Gastrocnemius medialis (tissue), 4 donors: Measurements from ENCODE around the gene MBD5. TPM values are rescaled to one million over a fixed set of nuclear protein-coding genes. Genes with fewer than 3 reads are reported as not detected.

Source experiments
- ATAC-seq, 2 donors: fragments of 150-250 bp; one replicate each; pipeline ENCODE4 v1.9.1; 2016
- DNase-seq, 2 donors: peaks; one replicate each; pipeline ENCODE4 v3.0.0-alpha.2; 2019
- H3K27ac ChIP-seq, 4 donors: fragments of 200-600 bp; sonication (generic); 1 replicate in 1 of 4; 2 replicates in 3 of 4; pipeline ENCODE4 v1.5.1; 2016 to 2018; ENCODE audit warnings: mild to moderate bottlenecking in 2 of 4, moderate library complexity in 1 of 4
- H3K27me3 ChIP-seq, 3 donors: fragments of 200-600 bp; sonication (generic) in 2 of 3; 1 replicate in 1 of 3; 2 replicates in 2 of 3; pipeline versions ENCODE4 v1.5.1 to v1.6.0; 2016 to 2019; ENCODE audit warnings: mild to moderate bottlenecking in 1 of 3, moderate library complexity in 1 of 3
- H3K36me3 ChIP-seq, 2 donors: fragments of 200-600 bp; sonication (generic) in 1 of 2; one replicate each; pipeline ENCODE4 v1.5.1; 2017 to 2018
- H3K4me1 ChIP-seq, 2 donors: fragments of 200-600 bp; sonication (generic) in 1 of 2; one replicate each; pipeline ENCODE4 v1.5.1; 2016 to 2017; ENCODE audit warnings: mild to moderate bottlenecking in 2 of 2
- H3K4me3 ChIP-seq, 4 donors: fragments of 200-600 bp; sonication (generic) in 3 of 4; 1 replicate in 1 of 4; 2 replicates in 3 of 4; pipeline ENCODE4 v1.5.1; 2016 to 2019; ENCODE audit warnings: mild to moderate bottlenecking in 2 of 4
- H3K9me3 ChIP-seq, 3 donors: fragments of 200-600 bp; sonication (generic) in 2 of 3; 1 replicate in 1 of 3; 2 replicates in 2 of 3; pipeline ENCODE4 v1.5.1; 2016 to 2019
- CTCF ChIP-seq, 5 experiments: fragments of 450-650 bp in 3 of 5; fragments of 200-600 bp in 2 of 5; sonication (generic) in 2 of 5; IDR thresholded peaks in 4 of 5; conservative IDR thresholded peaks in 1 of 5; 1 replicate in 4 of 5; 2 replicates in 1 of 5; pipeline ENCODE4 v1.5.1; 2016 to 2019; ENCODE audit warnings: antibody characterized with exemption in 5 of 5, mild to moderate bottlenecking in 3 of 5, moderate library complexity in 3 of 5
- POLR2A ChIP-seq, 2 donors: fragments of 450-650 bp; IDR thresholded peaks; one replicate each; pipeline ENCODE4 v1.6.1; 2017; ENCODE audit warnings: antibody characterized with exemption in 2 of 2, mild to moderate bottlenecking in 2 of 2, moderate library complexity in 2 of 2
- in situ Hi-C, 4 donors: fragments of 200-750 bp; cut with MboI; loops; one replicate each; pipeline versions ENCODE4 v1.15.0 to v1.8.0; 2017; ENCODE audit warnings: low sequenced_read_pairs in 4 of 4
- intact Hi-C: fragments of 100-400 bp; cut with DNase I; formaldehyde crosslinking; loops from one replicate; pipeline ENCODE4 v1.15.1; 2023; ENCODE audit warnings: low total_unique reads
- total RNA-seq, 4 donors: library from RNA; depleted of rRNA; stranded (reverse); fragments of >200 nt; gene quantifications; one replicate each; pipeline versions ENCODE4 v1.1.0 to v1.2.3, GENCODE V29; 2016

Gene MBD5
- total RNA-seq, 4 donors from 2014 or later = 15.2 to 27.2 (median 15.5) TPM

- intact Hi-C loops = no loop called here
Measured at GRCh38 chr2:148545390-148546256, 524.7 kb downstream of the MBD5 start.

GRCh38 chr2:148546270-148546669 is 525.4 kb downstream of the MBD5 start:
- in situ Hi-C loops = no loop called here
- Histone ChIP-seq H3K4me3 (no peak overlapping the region), H3K4me1 (no peaks in the 10 kb centered on the region), H3K36me3 (no peaks in the 10 kb centered on the region), H3K27me3 (no peaks in the 10 kb centered on the region), H3K27ac (no peak overlapping the region), H3K9me3 (no peaks in the 10 kb centered on the region)
- intact Hi-C loops = no loop called here
- TF ChIP-seq CTCF (IDR thresholded peaks at IDR 0.05 in 4 of 5, conservative IDR thresholded peaks at IDR 0.05 in 1 of 5) = no peak
- TF ChIP-seq POLR2A (IDR thresholded peaks at IDR 0.05) = no peak
- ATAC-seq (no peak), DNase-seq (no peak)

More at GRCh38 chr2:148545390-148546256, 524.7 kb downstream of the MBD5 start:
- Histone ChIP-seq H3K36me3 (no peaks in the 10 kb centered on the region), H3K27me3 (no peaks in the 10 kb centered on the region), H3K27ac (no peak overlapping the region), H3K9me3 (no peaks in the 10 kb centered on the region), H3K4me3 (no peak overlapping the region), H3K4me1 (no peaks in the 10 kb centered on the region)
- DNase-seq (no peak), ATAC-seq (no peak)
- no peak for TF ChIP-seq CTCF (IDR thresholded peaks at IDR 0.05 in 4 of 5, conservative IDR thresholded peaks at IDR 0.05 in 1 of 5)
- no peak for TF ChIP-seq POLR2A (IDR thresholded peaks at IDR 0.05)
- in situ Hi-C loops = no loop called here

- no peak for DNase-seq
- Histone ChIP-seq H3K9me3 (no peaks in the 10 kb centered on the region), H3K36me3 (no peaks in the 10 kb centered on the region), H3K4me3 (no peak overlapping the region), H3K4me1 (peaks cover 0 to 4% of the 10 kb centered on the region in 2 donors), H3K27me3 (no peaks in the 10 kb centered on the region), H3K27ac (no peak overlapping the region)
- TF ChIP-seq CTCF (IDR thresholded peaks at IDR 0.05 in 4 of 5, conservative IDR thresholded peaks at IDR 0.05 in 1 of 5) = no peak
- TF ChIP-seq POLR2A (IDR thresholded peaks at IDR 0.05) = no peak
- no peak for ATAC-seq
- in situ Hi-C loops = no loop called here
- intact Hi-C loops = no loop called here
Measured at GRCh38 chr2:148548716-148549400, 528.0 kb downstream of the MBD5 start.

GRCh38 chr2:148552675-148553331 is 531.9 kb downstream of the MBD5 start:
- intact Hi-C loops (no loop called here), in situ Hi-C loops (no loop called here)
- Histone ChIP-seq H3K36me3 (no peaks in the 10 kb centered on the region), H3K4me1 (peaks cover 0 to 4% of the 10 kb centered on the region in 2 donors), H3K4me3 (peak overlapping the region; percentile 21 to 50 (median 37)), H3K27me3 (no peaks in the 10 kb centered on the region), H3K9me3 (no peaks in the 10 kb centered on the region), H3K27ac (peak overlapping the region in 1 of 4 donors; percentile 7)
- no peak for DNase-seq
- TF ChIP-seq POLR2A (IDR thresholded peaks at IDR 0.05) (no peak), CTCF (IDR thresholded peaks at IDR 0.05 in 4 of 5, conservative IDR thresholded peaks at IDR 0.05 in 1 of 5) (no peak)
- ATAC-seq = no peak
